ENCODE results near the gene ATPAF2. TPM values are rescaled to one million over a fixed set of nuclear protein-coding genes. Genes with fewer than 3 reads are reported as not detected.

The ATPAF2 gene
- total RNA-seq, 2 donors from 2014 or later: 11.8 to 19.0 TPM

DNA sequence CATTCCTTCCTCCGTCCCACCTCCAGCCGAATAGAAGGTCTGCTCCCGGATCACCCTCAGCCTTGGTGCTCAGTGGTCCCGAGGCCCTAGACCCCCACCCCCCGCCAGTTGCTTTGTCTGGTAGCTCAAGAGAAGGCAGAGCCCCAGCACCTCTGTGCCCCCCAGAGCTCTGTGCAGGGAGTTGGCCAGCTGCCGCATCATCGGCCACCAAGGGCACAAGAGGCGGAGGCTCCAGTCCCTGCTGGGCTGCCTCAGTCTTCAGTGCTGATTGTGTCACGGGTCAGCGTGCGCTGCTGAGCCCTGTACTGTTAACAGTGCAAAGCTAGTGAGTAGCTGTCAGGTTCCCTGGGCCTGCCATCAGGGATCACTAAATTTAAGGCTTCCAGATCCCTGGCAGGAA lies 26.6 kb upstream of the ATPAF2 start:
- DNase-seq (ENCODE audit: low spot score) (no peak), ATAC-seq (ENCODE audit: insufficient number of reproducible peaks, low FRiP score, low read depth) (no peak)
- Histone ChIP-seq H3K4me1 (ENCODE audit: control insufficient read depth in 1 of 2, low read depth in 2 of 2) (peaks cover 0 to 2% of the 10 kb centered on the region in 2 donors), H3K27me3 (replicated peaks; ENCODE audit: insufficient read depth) (no peaks in the 10 kb centered on the region), H3K27ac (no peak overlapping the region), H3K9me3 (no peaks in the 10 kb centered on the region), H3K36me3 (peaks cover 22% of the 10 kb centered on the region), H3K4me3 (no peak overlapping the region)
- TF ChIP-seq, protein P1, sequence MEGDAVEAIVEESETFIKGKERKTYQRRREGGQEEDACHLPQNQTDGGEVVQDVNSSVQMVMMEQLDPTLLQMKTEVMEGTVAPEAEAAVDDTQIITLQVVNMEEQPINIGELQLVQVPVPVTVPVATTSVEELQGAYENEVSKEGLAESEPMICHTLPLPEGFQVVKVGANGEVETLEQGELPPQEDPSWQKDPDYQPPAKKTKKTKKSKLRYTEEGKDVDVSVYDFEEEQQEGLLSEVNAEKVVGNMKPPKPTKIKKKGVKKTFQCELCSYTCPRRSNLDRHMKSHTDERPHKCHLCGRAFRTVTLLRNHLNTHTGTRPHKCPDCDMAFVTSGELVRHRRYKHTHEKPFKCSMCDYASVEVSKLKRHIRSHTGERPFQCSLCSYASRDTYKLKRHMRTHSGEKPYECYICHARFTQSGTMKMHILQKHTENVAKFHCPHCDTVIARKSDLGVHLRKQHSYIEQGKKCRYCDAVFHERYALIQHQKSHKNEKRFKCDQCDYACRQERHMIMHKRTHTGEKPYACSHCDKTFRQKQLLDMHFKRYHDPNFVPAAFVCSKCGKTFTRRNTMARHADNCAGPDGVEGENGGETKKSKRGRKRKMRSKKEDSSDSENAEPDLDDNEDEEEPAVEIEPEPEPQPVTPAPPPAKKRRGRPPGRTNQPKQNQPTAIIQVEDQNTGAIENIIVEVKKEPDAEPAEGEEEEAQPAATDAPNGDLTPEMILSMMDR (IDR thresholded peaks at IDR 0.05): no peak

DNA sequence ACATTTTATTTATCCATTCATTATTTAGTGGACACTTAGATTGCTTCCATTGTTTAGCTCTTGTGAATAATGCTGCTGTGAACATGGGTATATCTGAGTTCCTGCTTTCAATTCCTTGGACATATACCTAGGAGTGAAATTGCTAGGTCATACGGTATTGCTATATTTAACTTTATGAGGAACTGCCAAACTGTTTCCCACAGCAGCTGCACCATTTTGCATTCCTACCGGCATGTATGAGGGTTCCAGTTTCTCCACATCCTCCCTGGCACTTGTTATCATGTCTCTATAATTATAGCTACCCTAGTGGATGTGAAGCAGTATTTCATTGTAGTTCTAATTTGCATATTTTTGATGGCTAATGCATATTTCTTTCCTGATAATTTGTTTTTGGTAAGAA lies 25.1 kb upstream of the ATPAF2 start:
- TF ChIP-seq, protein P1 (IDR thresholded peaks at IDR 0.05): no peak
- Histone ChIP-seq H3K36me3 (peaks cover 26% of the 10 kb centered on the region), H3K27ac (no peak overlapping the region), H3K4me1 (ENCODE audit: control insufficient read depth in 1 of 2, low read depth in 2 of 2) (no peaks in the 10 kb centered on the region), H3K27me3 (replicated peaks; ENCODE audit: insufficient read depth) (no peaks in the 10 kb centered on the region), H3K4me3 (no peak overlapping the region), H3K9me3 (no peaks in the 10 kb centered on the region)
- ATAC-seq (ENCODE audit: insufficient number of reproducible peaks, low FRiP score, low read depth) (no peak), DNase-seq (ENCODE audit: low spot score) (no peak)

DNA sequence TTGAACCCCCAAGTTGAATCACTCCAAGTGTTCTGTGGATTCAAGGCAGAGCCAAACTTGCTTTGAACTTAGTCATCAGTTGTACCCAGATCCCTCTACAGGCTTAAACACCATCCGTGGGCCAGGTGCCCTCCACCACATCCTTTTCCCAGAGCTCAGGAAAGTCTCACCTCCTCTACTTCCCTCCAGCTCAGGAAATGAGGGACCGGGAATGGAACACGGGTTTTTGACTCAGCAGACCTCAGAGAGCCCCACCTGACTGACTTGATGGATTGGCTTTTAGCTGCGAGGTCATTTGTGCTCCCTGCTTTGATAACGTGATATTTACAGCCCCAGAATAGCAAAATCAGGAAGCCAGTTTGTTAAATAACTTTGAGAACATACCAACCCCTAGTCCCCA lies 20.3 kb upstream of the ATPAF2 start:
- no peaks in the 10 kb centered on the region for H3K9me3 ChIP-seq
- TF ChIP-seq, protein P1 (IDR thresholded peaks at IDR 0.05): no peak
- ATAC-seq (ENCODE audit: insufficient number of reproducible peaks, low FRiP score, low read depth) (no peak), DNase-seq (ENCODE audit: low spot score) (no peak)
- H3K27me3 ChIP-seq (replicated peaks; ENCODE audit: insufficient read depth): no peaks in the 10 kb centered on the region
- H3K36me3 ChIP-seq: peaks cover 45% of the 10 kb centered on the region
- H3K27ac ChIP-seq: no peak overlapping the region
- H3K4me1 ChIP-seq (ENCODE audit: control insufficient read depth in 1 of 2, low read depth in 2 of 2): no peaks in the 10 kb centered on the region
- H3K4me3 ChIP-seq: no peak overlapping the region

DNA sequence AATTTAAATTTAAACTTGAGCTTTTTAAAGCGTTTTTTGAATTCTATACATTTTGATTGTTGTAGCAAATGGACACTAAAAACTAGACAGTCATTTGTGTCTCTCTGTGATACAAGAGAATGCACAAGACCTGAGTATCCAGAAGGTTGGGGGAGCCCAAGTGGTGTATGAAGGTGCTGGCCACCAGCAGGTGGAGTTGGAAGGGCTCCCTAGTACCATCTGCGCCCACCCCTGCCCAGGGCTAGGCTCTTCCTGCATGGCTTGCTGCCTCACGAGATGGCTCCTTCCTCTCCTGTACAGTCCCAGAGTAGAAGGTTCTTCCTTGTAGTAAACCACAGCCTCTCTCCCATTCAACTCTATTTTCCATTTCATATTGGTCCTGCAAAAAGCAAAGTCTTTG lies 17.2 kb upstream of the ATPAF2 start:
- H3K4me3 ChIP-seq: no peak overlapping the region
- peaks cover 44% of the 10 kb centered on the region for H3K36me3 ChIP-seq
- no peak for DNase-seq (ENCODE audit: low spot score)
- no peaks in the 10 kb centered on the region for H3K27me3 ChIP-seq (replicated peaks; ENCODE audit: insufficient read depth)
- ATAC-seq (ENCODE audit: insufficient number of reproducible peaks, low FRiP score, low read depth): no peak
- TF ChIP-seq, protein P1 (IDR thresholded peaks at IDR 0.05): no peak
- H3K9me3 ChIP-seq: no peaks in the 10 kb centered on the region
- H3K27ac ChIP-seq: no peak overlapping the region
- H3K4me1 ChIP-seq (ENCODE audit: control insufficient read depth in 1 of 2, low read depth in 2 of 2): no peaks in the 10 kb centered on the region

DNA sequence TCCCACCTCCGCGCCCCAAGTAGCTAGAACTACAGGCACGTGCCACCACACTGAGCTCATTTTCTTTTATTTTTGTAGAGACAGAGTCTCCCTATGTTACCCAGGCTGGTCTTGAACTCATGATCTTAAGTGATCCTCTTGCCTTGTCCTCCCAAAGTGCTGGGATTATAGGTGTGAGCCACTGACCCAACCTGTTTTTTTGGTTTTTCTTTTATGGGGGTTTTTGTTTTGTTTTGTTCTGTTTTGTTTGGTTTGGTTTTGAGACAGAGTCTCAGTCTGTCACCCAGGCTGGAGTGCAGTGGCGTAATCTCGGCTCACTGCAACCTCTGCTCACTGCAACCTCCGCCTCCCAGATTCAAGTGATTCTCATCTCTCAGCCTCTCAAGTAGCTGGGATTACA lies 16.6 kb upstream of the ATPAF2 start:
- ATAC-seq (ENCODE audit: insufficient number of reproducible peaks, low FRiP score, low read depth) (no peak), DNase-seq (ENCODE audit: low spot score) (no peak)
- H3K4me1 ChIP-seq (ENCODE audit: control insufficient read depth in 1 of 2, low read depth in 2 of 2): no peaks in the 10 kb centered on the region
- no peaks in the 10 kb centered on the region for H3K9me3 ChIP-seq
- no peak overlapping the region for H3K4me3 ChIP-seq
- H3K27me3 ChIP-seq (replicated peaks; ENCODE audit: insufficient read depth): no peaks in the 10 kb centered on the region
- H3K27ac ChIP-seq: no peak overlapping the region
- peaks cover 39% of the 10 kb centered on the region for H3K36me3 ChIP-seq
- TF ChIP-seq, protein P1 (IDR thresholded peaks at IDR 0.05): no peak

Data from thoracic aorta (tissue), 2 donors.